H1 (cell line): ENCODE measurements around the gene NEMF. TPM values are rescaled to one million over a fixed set of nuclear protein-coding genes. Genes with fewer than 3 reads are reported as not detected.

Experiments used
- BRCA1 ChIP-seq: IDR thresholded peaks from 2 replicates; pipeline ENCODE4 v1.6.1; 2012; ENCODE audit warnings: low read depth, low read length, improper control_type of control experiment
- KDM1A ChIP-seq: fragments of 200-600, 300-600 bp; sonication (generic); IDR thresholded peaks from 2 replicates; pipeline ENCODE4 v1.7.1; 2016; ENCODE audit warnings: mild to moderate bottlenecking, low read length, borderline replicate concordance
- RNF2 ChIP-seq: fragments of 200-900, 300-1000 bp; sonication (generic); IDR thresholded peaks from 2 replicates; pipeline ENCODE4 v1.7.1; 2016; ENCODE audit warnings: borderline replicate concordance, low read depth, mild to moderate bottlenecking, antibody characterized with exemption, low read length; ENCODE audit not compliant: poor library complexity, severe bottlenecking; ENCODE audit errors: missing control alignments
- SRF ChIP-seq: IDR thresholded peaks from 2 replicates; pipeline ENCODE4 v1.6.1; 2011; ENCODE audit warnings: mild to moderate bottlenecking, low read depth, low read length, moderate library complexity
- SUZ12 ChIP-seq: fragments of 200-600 bp; sonication (generic); IDR thresholded peaks from 2 replicates; pipeline ENCODE4 v1.6.1; 2012; ENCODE audit warnings: mild to moderate bottlenecking, inconsistent platforms, low read length, moderate library complexity, mixed read lengths
- TAF1 ChIP-seq: IDR thresholded peaks from 2 replicates; pipeline ENCODE4 v1.6.1; 2011; ENCODE audit warnings: mild to moderate bottlenecking, low read depth, low read length
- TBP ChIP-seq: IDR thresholded peaks from 2 replicates; pipeline ENCODE4 v1.6.1; 2011; ENCODE audit warnings: low read depth, low read length, improper control_type of control experiment
- TEAD4 ChIP-seq: IDR thresholded peaks from 2 replicates; pipeline ENCODE4 v1.6.1; 2012; ENCODE audit warnings: low read depth, low read length, inconsistent platforms, mixed read lengths
- polyA plus RNA-seq, 7 experiments: library from polyadenylated mRNA; depleted of rRNA in 3 of 7; stranded (reverse) in 5 of 7; unstranded in 2 of 7; fragments of >200 nt in 5 of 7; fragments of 200-250 nt in 2 of 7; gene quantifications; 1 replicate in 5 of 7; 2 replicates in 1 of 7; 4 replicates in 1 of 7; pipeline versions ENCODE4 v1.2.1 to v1.2.3, GENCODE V29; 2011 to 2013; ENCODE audit warnings: missing spikeins in 2 of 7, mixed read lengths in 2 of 7
- total RNA-seq: library from RNA; stranded (reverse); fragmentation: NEBNext Ultra II Directional; extraction: Animal tissue kit (Norgen Biotek cat#: 25700); gene quantifications from 2 replicates; pipeline ENCODE4 v1.2.1, GENCODE V29; 2021
- TF ChIP-seq, protein P1 (sequence below): IDR thresholded peaks from 2 replicates; pipeline ENCODE4 v1.6.1; 2012; ENCODE audit warnings: inconsistent platforms
- TF ChIP-seq, protein P2 (sequence below): IDR thresholded peaks from 2 replicates; pipeline ENCODE4 v1.6.1; 2012; ENCODE audit warnings: low read length, inconsistent platforms

NEMF gene
- total and polyA plus RNA-seq, 2 of the 8 experiments (the other 6 are each of a cell fraction or from before 2014, with no cell fraction given): 8.3 to 45.5 TPM

DNA sequence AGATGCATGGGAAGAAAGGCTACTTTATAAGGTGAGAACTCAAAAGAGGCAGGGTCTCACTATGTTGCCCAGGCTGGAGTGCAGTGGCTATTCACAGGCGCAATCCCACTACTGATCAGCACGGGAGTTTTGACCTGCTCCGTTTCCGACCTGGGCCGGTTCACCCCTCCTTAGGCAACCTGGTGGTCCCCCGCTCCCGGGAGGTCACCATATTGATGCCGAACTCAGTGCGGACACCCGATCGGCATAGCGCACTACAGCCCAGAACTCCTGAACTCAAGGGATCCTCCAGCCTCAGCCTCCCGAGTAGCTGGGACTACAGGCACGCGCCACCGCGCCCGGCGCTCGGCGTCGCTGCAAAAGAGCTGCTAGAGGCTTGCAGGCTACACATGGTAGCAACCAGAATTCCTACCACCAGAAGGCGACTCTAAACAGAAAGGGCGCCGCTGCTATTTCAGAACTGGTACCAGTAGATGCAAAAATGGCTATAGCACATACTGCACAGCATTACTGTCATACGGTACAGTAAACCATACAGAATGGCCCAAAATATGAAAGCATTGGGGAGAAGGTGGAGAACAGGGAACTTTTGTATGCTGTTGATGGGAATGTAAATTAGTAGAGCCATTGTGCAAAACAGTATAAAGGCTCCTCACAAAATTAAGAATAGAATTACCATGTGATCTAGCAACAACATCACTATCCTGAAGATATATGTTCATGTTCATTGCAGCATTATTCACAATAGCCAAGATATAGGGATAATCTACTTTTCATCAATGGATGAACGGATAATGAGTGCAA lies 1.2 kb upstream of the NEMF start (continued):
- TF ChIP-seq RNF2: no peak
- peak; percentile 91 for TF ChIP-seq KDM1A
- TF ChIP-seq, protein P1, sequence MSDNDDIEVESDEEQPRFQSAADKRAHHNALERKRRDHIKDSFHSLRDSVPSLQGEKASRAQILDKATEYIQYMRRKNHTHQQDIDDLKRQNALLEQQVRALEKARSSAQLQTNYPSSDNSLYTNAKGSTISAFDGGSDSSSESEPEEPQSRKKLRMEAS: peak; percentile 78
- 0 out of 2 replicates have a peak, but pooled peaks have one; percentile 25 for TF ChIP-seq TAF1
- TF ChIP-seq BRCA1: no peak
- TF ChIP-seq SUZ12: no peak
- TF ChIP-seq SRF: peak; percentile 11; the same call in 1 of the 2 replicates
- TF ChIP-seq, protein P2, sequence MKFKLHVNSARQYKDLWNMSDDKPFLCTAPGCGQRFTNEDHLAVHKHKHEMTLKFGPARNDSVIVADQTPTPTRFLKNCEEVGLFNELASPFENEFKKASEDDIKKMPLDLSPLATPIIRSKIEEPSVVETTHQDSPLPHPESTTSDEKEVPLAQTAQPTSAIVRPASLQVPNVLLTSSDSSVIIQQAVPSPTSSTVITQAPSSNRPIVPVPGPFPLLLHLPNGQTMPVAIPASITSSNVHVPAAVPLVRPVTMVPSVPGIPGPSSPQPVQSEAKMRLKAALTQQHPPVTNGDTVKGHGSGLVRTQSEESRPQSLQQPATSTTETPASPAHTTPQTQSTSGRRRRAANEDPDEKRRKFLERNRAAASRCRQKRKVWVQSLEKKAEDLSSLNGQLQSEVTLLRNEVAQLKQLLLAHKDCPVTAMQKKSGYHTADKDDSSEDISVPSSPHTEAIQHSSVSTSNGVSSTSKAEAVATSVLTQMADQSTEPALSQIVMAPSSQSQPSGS: 0 out of 2 replicates have a peak, but pooled peaks have one; percentile 37
- peak; percentile 84 for TF ChIP-seq TBP
- TF ChIP-seq TEAD4: peak; percentile 100
